ENCODE results near the gene MED27. TPM values are rescaled to one million over a fixed set of nuclear protein-coding genes. Genes with fewer than 3 reads are reported as not detected.

Gene MED27
- total and polyA plus RNA-seq, 9 of the 15 experiments (the other 6 are each of a cell fraction or from before 2014, with no cell fraction given): 24.4 to 91.0 (median 36.1) TPM

- TF ChIP-seq MGA (IDR thresholded peaks at IDR 0.05) (no peak), FOSL1 (tag; conservative IDR thresholded peaks at IDR 0.05) (peak; percentile 77), RBM25 (IDR thresholded peaks at IDR 0.05; ENCODE audit: low read depth, low read length, severe bottlenecking) (peak; percentile 80), MAFF (IDR thresholded peaks at IDR 0.05; ENCODE audit: low read length) (peak; percentile 78; the same call in 1 of the 2 replicates), ZNF592 (IDR thresholded peaks at IDR 0.05) (peak; percentile 73), KDM1A (IDR thresholded peaks at IDR 0.05) (peak in 1 of 2 experiments; percentile 62; a peak in 3 of 4 replicates), TAL1 (IDR thresholded peaks at IDR 0.05) (no peak), VEZF1 (CRISPR knock-in tag; IDR thresholded peaks at IDR 0.05) (peak; percentile 35; the same call in 1 of the 2 replicates), ESRRA (IDR thresholded peaks at IDR 0.05; ENCODE audit: borderline replicate concordance, low read depth) (0 out of 2 replicates have a peak, but pooled peaks have one; percentile 32)
These were observed 37.3 kb downstream of the MED27 start (continued) for GRCh38 chr9:132042324-132042723.

Data from K562 (cell line).